Measurements from ENCODE around the gene KCNC3.

KCNC3 gene

DNA sequence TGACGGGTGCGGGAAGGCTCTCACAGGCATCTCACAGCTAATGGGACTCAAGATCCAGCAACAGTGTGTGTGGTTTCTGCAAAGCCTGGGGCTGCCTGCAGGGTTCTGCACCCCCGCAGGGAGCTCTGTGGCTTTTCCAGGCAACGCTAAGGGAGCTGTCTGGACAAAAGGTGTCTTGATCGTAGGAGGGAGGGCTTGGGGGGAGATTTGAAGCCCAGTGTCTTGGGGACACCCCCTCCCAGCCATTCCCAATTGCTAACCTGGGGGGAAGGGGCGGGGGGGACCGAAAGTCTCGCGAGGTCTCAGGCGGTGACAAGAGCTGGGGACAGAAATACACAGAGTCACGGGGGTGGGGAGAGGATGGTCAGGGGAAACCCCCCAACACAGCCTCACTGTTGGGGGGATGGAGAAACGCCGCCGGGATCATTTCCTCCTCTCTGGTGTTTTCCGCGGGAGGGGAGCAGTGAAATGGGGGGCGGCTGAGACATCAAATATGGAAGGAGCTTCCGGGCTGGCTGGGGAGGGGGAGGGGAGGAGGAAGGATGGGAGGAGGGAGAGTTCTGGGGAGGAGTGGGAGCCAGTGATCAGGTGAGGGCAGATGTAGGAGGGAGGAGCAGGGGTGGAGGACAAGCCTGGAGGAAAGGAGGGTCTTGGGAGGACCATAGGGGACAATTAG is 13.3 kb downstream of the KCNC3 start:
- peaks cover 27% of the 10 kb centered on the region for H3K27me3 ChIP-seq (replicated peaks)
- no peak overlapping the region for H3K27ac ChIP-seq
- no peaks in the 10 kb centered on the region for H3K36me3 ChIP-seq (replicated peaks)
- in situ Hi-C loops (cut with HindIII; ENCODE audit: low pct_ligation_motif_present, low sequenced_read_pairs), result no loop called here
- H3K4me3 ChIP-seq (ENCODE audit: low read depth, low read length), result no peak overlapping the region
- DNase-seq, result no peak
- TF ChIP-seq, protein P1, sequence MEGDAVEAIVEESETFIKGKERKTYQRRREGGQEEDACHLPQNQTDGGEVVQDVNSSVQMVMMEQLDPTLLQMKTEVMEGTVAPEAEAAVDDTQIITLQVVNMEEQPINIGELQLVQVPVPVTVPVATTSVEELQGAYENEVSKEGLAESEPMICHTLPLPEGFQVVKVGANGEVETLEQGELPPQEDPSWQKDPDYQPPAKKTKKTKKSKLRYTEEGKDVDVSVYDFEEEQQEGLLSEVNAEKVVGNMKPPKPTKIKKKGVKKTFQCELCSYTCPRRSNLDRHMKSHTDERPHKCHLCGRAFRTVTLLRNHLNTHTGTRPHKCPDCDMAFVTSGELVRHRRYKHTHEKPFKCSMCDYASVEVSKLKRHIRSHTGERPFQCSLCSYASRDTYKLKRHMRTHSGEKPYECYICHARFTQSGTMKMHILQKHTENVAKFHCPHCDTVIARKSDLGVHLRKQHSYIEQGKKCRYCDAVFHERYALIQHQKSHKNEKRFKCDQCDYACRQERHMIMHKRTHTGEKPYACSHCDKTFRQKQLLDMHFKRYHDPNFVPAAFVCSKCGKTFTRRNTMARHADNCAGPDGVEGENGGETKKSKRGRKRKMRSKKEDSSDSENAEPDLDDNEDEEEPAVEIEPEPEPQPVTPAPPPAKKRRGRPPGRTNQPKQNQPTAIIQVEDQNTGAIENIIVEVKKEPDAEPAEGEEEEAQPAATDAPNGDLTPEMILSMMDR (IDR thresholded peaks at IDR 0.05; ENCODE audit: low read depth, low read length, missing control alignments), result no peak

DNA sequence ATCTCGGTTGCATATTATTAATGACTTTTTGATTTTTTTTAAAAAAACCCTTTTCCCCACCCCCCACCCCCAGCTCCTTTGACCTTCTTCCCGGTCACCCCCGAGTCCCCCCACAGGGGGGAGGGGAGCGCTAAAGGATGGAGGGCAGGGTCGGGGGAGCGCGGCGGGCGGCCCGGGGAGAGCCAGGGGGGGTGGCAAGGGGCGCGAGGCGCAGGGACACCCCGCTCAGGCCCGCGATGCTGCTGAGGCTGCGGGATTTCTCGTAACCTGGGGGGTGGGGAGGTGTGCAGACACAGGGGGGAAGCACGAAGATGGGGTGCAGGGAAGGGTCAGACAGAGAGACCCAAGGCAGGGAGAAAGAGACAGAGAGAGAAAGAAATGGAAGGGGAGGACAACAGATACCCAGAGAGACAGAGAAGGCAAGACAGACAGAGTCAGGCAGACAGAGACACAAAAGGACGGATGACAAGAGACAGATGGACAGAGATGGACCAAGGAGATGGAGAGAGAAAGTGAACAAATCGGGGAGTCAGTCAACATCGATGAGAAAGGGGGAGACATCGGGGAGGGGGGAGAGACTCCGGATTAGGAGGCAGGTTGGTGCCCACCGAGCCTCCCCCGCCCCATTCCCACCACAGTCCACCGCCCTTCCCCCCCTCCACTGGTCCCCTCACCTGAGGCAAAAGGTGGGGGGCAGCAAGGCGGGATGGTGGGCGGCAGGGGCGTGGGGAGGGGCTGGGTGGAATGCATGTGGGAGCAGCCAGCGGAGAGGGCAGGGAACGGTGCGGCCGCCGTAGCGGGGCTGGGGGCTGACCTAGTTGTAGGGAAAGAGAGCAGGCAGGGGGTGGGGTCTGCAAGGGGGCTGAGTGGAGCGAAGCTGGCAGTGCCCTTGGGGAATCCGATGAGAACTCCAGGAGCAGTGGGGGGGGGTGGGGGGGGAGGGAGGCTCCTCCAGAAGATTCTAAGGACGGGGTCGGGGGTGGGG is 14.2 kb downstream of the KCNC3 start:
- TF ChIP-seq, protein P1 (IDR thresholded peaks at IDR 0.05; ENCODE audit: low read depth, low read length, missing control alignments), result no peak
- in situ Hi-C loops (cut with HindIII; ENCODE audit: low pct_ligation_motif_present, low sequenced_read_pairs), result no loop called here
- peaks cover 32% of the 10 kb centered on the region for H3K27me3 ChIP-seq (replicated peaks)
- no peak overlapping the region for H3K4me3 ChIP-seq (ENCODE audit: low read depth, low read length)
- no peak overlapping the region for H3K27ac ChIP-seq
- H3K36me3 ChIP-seq (replicated peaks), result no peaks in the 10 kb centered on the region
- DNase-seq, result no peak

DNA sequence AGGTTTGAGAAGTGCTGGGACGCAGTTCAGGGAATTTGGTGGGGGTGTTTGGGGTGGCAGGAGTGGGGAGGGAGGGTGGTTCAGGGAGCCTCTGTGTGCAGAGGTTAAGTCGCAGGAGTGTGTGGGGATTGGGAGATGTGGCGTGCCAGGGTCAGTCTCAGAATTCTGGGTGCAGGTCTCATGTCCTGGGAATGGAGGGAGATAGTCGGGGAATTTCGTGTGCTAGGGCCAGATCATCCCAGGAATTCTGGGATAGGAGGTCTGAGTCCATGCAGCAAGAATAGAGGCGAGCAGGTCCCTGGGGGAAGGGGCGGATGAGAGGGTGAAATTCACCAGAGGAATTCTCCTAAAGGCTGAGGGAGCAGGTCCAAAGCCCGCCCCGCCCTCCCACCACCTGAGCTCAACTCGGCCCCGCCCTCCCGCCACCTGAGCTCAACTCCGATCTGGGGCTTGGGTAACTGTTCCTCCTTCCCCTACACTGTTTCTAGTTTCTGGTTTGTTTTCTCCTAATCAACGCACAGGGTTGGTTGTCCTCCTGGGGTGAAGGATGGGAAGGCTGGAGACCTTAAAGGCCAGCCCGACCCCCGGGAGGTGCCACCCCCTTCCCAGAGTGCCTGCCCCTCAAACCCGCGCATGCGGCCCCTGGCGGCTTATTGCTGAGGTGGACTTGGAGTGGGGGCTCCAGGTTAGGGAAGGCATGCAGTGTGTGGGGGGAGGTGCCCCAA is 15.2 kb downstream of the KCNC3 start:
- TF ChIP-seq, protein P1 (IDR thresholded peaks at IDR 0.05; ENCODE audit: low read depth, low read length, missing control alignments), result no peak
- H3K36me3 ChIP-seq (replicated peaks), result no peaks in the 10 kb centered on the region
- H3K27me3 ChIP-seq (replicated peaks), result peaks cover 32% of the 10 kb centered on the region
- no peak overlapping the region for H3K4me3 ChIP-seq (ENCODE audit: low read depth, low read length)
- DNase-seq, result no peak
- in situ Hi-C loops (cut with HindIII; ENCODE audit: low pct_ligation_motif_present, low sequenced_read_pairs), result no loop called here
- no peak overlapping the region for H3K27ac ChIP-seq

DNA sequence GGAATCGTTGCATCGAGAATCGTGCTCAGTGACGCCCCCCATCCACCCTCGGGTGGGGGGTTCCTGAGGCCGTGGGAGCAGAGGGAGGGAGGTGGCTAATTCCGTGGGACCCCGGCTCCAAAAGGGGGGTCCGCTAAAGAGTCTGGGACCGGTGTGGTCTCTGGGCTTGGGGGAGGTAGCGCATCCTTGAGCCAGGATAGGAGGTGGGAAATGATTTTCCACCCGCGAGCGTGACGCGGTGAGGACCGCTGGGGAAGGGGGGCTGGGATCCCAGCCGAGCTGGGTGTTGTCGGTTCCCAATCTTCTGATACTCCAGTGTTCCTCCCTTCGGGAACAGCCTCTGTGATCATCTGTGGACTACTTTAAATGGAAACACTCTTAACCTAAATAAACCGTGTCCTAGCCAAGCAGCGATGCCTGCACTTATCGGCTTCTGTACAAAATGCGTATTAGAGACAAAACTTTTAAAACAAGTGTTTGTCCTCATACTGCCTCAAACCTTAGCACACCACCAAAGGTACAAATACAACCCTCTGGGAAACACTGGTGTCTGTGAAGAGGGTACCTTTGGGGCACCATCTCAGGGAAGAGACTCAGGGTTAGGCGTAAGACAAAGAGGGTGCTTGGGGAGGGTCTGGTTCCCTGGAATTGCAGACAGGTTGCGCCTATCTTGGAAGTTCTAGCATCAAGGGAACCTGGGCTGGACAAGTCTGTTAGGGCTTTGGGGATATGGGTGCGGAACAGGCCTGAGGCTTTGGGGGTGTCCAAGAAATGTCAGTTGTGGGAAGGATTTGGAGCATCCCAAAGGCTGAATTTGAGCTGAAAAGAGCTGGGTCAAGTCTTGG is 16.0 kb downstream of the KCNC3 start:
- Histone ChIP-seq H3K4me3 (ENCODE audit: low read depth, low read length) (no peak overlapping the region), H3K27ac (no peak overlapping the region), H3K36me3 (replicated peaks) (no peaks in the 10 kb centered on the region), H3K27me3 (replicated peaks) (peaks cover 32% of the 10 kb centered on the region)
- TF ChIP-seq, protein P1 (IDR thresholded peaks at IDR 0.05; ENCODE audit: low read depth, low read length, missing control alignments), result no peak
- no peak for DNase-seq
- in situ Hi-C loops (cut with HindIII; ENCODE audit: low pct_ligation_motif_present, low sequenced_read_pairs), result no loop called here
